ENCODE measurements around the gene CBLN3. TPM values are rescaled to one million over a fixed set of nuclear protein-coding genes. Genes with fewer than 3 reads are reported as not detected.

CBLN3 gene
- total and polyA plus RNA-seq, 9 of the 15 experiments (the other 6 are each of a cell fraction or from before 2014, with no cell fraction given): 0.05 to 0.59 (median 0.26) TPM; not detected in 1

GRCh38 chr14:24429395-24430142 is at the start of gene CBLN3, which contains the start of gene KHNYN (continued):
- TF ChIP-seq ZBTB43 (CRISPR knock-in tag; IDR thresholded peaks at IDR 0.05) (no peak), RBM14 (IDR thresholded peaks at IDR 0.05; ENCODE audit: borderline replicate concordance, insufficient read depth, low read depth, low read length) (no peak), CBX3 (IDR thresholded peaks at IDR 0.05; ENCODE audit: borderline replicate concordance in 1 of 2, low read length in 2 of 2) (no peak), TEAD2 (tag; IDR thresholded peaks at IDR 0.05) (no peak), PHF21A (IDR thresholded peaks at IDR 0.05; ENCODE audit: borderline replicate concordance, low read depth) (no peak), CXXC5 (CRISPR knock-in tag; IDR thresholded peaks at IDR 0.05) (peak; percentile 77), SMARCC2 (IDR thresholded peaks at IDR 0.05; ENCODE audit: low read depth) (no peak), CEBPB (tag; IDR thresholded peaks at IDR 0.05) (no peak), ELF1 (tag; IDR thresholded peaks at IDR 0.05) (peak; percentile 56; the same call in 1 of the 2 replicates), NR4A1 (CRISPR knock-in tag; IDR thresholded peaks at IDR 0.05) (no peak), NR4A1 (tag; IDR thresholded peaks at IDR 0.05) (no peak), OTX1 (CRISPR knock-in tag; IDR thresholded peaks at IDR 0.05) (no peak), NCOA4 (IDR thresholded peaks at IDR 0.05; ENCODE audit: partially characterized antibody) (no peak), CCAR2 (IDR thresholded peaks at IDR 0.05; ENCODE audit: low read depth, low read length) (no peak), PTTG1 (tag; IDR thresholded peaks at IDR 0.05; ENCODE audit: low read depth) (no peak), ZNF584 (CRISPR knock-in tag; IDR thresholded peaks at IDR 0.05; ENCODE audit: low read depth) (no peak), NR1H2 (CRISPR knock-in tag; IDR thresholded peaks at IDR 0.05) (no peak), POLR3A (IDR thresholded peaks at IDR 0.05; ENCODE audit: borderline replicate concordance, extremely low read depth, insufficient read depth, insufficient read length) (no peak), ZNF395 (CRISPR knock-in tag; IDR thresholded peaks at IDR 0.05) (no peak), BRF1 (IDR thresholded peaks at IDR 0.05; ENCODE audit: borderline replicate concordance, extremely low read depth, insufficient read length) (no peak), DPF2 (IDR thresholded peaks at IDR 0.05) (no peak), MCM3 (IDR thresholded peaks at IDR 0.05) (no peak), ZNF316 (IDR thresholded peaks at IDR 0.05) (no peak), ZNF384 (IDR thresholded peaks at IDR 0.05; ENCODE audit: low read depth, low read length) (no peak), NRF1 (conservative IDR thresholded peaks at IDR 0.05 in 1 of 2, IDR thresholded peaks at IDR 0.05 in 1 of 2) (peak; percentile 71 to 79), GATAD2A (IDR thresholded peaks at IDR 0.05) (no peak), ZNF57 (CRISPR knock-in tag; IDR thresholded peaks at IDR 0.05) (no peak), HMG20A (CRISPR knock-in tag; conservative IDR thresholded peaks at IDR 0.05) (no peak), DLX4 (CRISPR knock-in tag; IDR thresholded peaks at IDR 0.05) (no peak)
